Neural progenitor cell (in vitro differentiated cells): ENCODE measurements around the gene COG7.

ENCODE experiments used
- CTCF ChIP-seq: fragments of 200-600 bp; sonication (generic); IDR thresholded peaks from 2 replicates; pipeline ENCODE4 v1.5.1; 2017; ENCODE audit warnings: antibody characterized with exemption, mild to moderate bottlenecking
- EZH2 ChIP-seq: fragments of 200-600 bp; sonication (generic); IDR thresholded peaks from 2 replicates; pipeline ENCODE4 v1.6.1; 2017; ENCODE audit warnings: antibody characterized with exemption, mild to moderate bottlenecking, moderate library complexity

DNA sequence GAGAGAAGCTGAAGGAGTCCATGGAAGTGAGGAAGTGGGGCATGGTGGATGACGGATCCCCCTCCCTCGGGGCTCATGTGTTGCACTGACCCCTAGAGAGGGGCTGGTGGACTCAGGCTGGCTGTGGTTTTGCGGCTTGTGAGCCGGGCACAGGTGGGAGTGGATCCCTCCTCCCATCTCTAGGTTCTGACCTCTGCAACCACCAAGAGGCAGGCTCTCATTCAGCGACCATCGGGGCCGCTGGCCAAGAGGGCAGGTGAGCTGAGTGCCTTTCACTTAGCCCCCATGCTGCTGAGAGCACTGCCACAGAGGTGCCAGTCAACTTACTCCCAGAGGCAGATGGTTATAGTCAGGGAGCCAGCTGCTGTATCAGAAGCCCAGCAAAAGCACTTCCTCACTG is 83.6 kb downstream of the COG7 start:
- TF ChIP-seq CTCF (no peak), EZH2 (no peak)
